Omental fat pad (tissue), 4 donors: Measurements from ENCODE around the gene ATXN10. TPM values are rescaled to one million over a fixed set of nuclear protein-coding genes. Genes with fewer than 3 reads are reported as not detected.

ENCODE experiments used
- ATAC-seq: fragments of 150-250 bp; one replicate; pipeline ENCODE4 v1.9.1; 2016; ENCODE audit warnings: mild to moderate bottlenecking, moderate library complexity; ENCODE audit not compliant: low FRiP score
- DNase-seq: peaks from one replicate; pipeline ENCODE4 v3.0.0-alpha.2; 2019; ENCODE audit warnings: low spot score
- total RNA-seq, 4 donors: library from RNA; depleted of rRNA; stranded (reverse); fragments of >200 nt; gene quantifications; one replicate each; pipeline ENCODE4 v1.1.0, GENCODE V29; 2016
- TF ChIP-seq, protein P1 (sequence below), 3 donors: fragments of 450-650 bp; IDR thresholded peaks; one replicate each; pipeline ENCODE4 v1.5.1; 2016 to 2017; ENCODE audit warnings: antibody characterized with exemption in 3 of 3, mild to moderate bottlenecking in 3 of 3, moderate library complexity in 2 of 3

ATXN10 gene
- total RNA-seq, 4 donors from 2014 or later: 80.9 to 127 (median 103) TPM

DNA sequence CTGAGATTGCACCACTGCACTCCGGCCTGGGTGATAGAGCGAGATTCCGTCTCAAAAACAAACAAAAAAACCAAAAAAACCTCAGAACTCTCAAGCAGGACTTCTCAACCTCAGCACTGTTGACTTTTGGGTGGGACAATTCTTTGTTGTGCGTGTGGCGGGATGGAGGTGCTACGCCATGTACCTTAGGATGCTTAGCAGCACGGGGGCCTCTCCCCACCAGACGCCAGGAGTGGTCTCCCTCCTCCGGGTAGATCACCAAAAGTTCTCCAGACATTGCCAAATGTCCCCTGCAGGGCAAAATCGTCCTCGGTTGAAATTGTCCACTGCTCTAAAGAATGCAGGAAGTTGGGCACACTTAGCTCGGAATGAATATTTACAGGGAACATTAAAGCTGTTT lies 26.9 kb upstream of the ATXN10 start:
- DNase-seq (no peak), ATAC-seq (no peak)
- TF ChIP-seq, protein P1, sequence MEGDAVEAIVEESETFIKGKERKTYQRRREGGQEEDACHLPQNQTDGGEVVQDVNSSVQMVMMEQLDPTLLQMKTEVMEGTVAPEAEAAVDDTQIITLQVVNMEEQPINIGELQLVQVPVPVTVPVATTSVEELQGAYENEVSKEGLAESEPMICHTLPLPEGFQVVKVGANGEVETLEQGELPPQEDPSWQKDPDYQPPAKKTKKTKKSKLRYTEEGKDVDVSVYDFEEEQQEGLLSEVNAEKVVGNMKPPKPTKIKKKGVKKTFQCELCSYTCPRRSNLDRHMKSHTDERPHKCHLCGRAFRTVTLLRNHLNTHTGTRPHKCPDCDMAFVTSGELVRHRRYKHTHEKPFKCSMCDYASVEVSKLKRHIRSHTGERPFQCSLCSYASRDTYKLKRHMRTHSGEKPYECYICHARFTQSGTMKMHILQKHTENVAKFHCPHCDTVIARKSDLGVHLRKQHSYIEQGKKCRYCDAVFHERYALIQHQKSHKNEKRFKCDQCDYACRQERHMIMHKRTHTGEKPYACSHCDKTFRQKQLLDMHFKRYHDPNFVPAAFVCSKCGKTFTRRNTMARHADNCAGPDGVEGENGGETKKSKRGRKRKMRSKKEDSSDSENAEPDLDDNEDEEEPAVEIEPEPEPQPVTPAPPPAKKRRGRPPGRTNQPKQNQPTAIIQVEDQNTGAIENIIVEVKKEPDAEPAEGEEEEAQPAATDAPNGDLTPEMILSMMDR (IDR thresholded peaks at IDR 0.05): no peak

DNA sequence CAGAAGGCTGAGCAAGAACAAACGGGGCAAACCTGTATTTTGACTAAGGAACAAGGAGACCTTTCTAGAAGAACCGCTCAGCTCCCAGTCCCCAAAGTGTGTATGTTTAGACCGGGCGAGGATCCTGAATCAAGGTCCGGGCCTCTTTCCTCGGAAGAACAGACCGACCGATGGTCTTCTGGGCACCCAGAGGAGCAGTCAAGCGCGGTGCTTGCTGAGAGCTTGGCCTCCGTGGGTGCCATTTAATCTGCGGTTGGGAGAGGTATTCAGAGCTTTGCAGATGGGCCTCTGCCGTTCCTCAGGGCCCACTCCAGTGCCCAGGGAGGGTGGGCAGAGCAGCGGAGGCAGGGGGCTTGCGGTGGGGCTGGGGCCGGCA lies 26.5 kb upstream of the ATXN10 start:
- DNase-seq (no peak), ATAC-seq (no peak)

DNA sequence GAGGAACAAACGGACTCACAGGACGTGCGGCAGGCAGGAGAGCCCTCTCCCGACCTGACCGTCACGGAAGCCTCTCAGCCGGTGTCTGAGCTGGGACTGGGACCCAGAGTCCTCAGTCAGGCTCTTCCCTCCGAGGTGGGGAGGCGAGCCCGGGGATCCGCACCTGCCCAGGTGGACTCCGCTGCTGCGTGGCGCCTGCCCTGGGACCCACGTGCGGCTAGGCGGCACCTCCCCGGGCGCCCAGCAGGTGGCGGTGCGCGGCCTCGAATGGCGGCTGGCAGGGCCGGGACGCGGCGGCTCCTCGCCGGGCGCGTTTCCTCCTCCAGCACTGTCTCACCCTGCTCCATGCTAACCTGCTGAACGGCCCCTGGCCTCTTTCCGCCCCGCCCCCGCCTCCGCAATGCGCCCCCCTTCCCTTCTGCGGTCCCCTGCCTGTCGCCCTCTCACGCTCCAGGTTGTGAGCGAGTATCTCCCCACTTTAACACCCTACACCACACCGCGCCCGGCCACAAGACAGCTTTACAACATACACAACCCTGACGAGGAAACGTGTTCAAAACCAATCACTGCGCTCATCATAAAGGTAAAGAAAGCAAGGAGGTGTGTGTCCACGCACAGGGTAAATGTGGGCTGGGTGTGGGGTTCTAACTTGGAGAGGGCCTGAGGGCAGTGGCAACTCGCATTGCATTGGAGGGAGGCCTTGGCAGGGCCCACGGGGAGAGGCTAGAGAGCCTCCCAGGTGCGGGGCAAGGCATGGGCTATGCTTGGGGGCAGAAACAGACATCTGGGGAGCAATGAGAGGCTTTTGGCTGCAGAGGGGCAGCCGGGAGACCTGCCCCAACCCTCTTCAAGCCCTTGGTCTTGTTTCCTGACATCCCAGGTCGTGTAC lies 25.9 kb upstream of the ATXN10 start:
- ATAC-seq: peak; percentile 75
- TF ChIP-seq, protein P1 (IDR thresholded peaks at IDR 0.05): peak in 1 of 3 donors; percentile 73

More for the DNA sequence above, 26.5 kb upstream of the ATXN10 start:
- TF ChIP-seq, protein P1 (IDR thresholded peaks at IDR 0.05): no peak

DNA sequence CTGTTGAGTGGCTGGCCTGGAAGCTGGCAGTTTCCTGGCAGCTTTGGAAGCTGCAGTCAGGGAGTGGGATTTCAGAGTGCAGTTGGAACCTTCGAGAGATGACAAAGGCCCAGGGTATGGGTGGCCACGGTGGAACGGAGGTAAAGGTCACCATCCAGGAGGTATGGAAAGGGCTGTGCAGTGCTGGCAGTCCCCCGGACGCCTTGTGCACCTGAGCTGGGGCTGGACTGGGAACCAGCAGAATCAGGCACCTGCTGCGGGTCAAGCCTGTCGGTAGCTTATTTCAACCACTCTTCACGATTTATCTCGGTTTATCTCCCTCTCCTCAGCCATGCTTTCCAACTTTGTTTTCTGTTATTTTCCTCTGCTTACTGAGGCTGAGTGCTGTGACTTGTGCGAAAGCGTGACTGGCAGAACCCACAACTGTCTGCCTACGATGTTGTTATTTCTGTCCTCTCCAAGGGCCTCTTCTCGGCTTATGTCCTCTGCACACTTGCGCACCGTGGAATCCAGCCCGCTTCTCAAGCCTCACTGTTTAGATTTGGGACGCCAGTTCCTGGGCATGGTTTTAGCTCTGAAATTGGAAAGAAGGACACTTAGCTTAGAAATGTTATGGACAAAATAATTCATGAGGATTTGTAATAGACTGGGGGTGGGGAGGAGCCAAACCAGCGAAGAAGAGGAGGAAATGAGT lies 24.0 kb upstream of the ATXN10 start:
- ATAC-seq (no peak), DNase-seq (no peak)
- TF ChIP-seq, protein P1 (IDR thresholded peaks at IDR 0.05): no peak

More for the DNA sequence above, 25.9 kb upstream of the ATXN10 start:
- peak; percentile 66 for DNase-seq

DNA sequence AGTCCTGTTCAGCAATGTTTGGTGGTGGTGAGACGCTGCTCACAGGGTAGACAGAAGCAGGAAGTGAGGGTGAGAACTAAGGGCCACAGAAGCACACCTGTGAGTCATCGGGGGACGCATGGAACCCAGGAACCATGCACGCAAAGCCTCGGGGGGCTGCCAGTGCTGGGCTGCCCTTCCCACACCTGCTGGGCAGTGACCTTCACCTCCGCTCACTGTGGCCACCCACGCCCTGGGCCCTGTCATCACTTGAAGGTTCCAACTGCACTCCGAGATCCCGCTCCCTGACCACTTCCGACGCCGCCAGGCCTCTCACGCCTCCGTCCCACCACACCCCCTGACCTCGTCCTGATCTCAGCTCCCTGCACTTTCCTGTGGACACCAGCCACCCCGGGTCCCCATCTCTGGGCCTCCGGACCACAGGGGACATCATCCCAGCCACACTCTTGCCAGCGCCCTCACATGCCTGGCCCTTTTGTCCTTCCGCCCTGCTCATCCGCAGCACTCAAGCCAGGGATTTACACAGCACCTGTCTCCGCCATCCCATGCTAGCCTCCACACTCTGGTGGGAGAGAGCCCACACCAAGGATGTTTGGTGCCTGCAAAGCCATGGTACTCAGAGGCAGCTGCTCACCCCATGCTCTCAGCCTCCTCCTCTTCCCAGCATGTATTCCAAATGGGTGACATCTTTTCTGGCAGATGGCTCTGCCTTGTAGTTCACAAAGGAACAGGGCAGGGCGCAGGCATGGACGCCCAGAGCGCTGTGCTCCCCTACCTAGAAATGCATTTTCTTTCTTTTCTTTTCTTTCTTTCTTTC lies 23.1 kb upstream of the ATXN10 start:
- TF ChIP-seq, protein P1 (IDR thresholded peaks at IDR 0.05): no peak
- no peak for ATAC-seq
- no peak for DNase-seq

DNA sequence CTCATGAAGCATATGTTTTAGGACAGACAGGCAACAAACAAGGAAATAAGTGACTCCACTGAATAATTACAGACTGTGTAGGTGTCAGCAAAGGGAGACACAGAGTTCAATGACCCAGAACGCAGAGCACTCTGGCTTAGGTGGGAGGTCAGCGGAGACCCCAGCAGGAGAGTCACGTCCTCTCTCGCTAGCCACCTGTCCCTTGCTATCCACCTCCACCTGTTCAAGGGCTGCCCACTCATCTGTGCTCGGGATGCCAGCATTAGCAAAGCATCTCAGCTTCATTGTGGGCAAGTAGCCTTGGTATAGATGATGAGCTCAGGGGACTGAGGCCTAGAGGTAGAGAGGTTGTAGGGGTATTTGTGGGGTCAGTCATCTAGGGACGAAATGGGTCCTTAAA lies 21.8 kb upstream of the ATXN10 start:
- ATAC-seq (no peak), DNase-seq (no peak)
- TF ChIP-seq, protein P1 (IDR thresholded peaks at IDR 0.05): no peak
